ENCODE measurements around the gene GRIPAP1.

GRIPAP1 gene

GRCh38 chrX:48969471-48969870 is 32.6 kb downstream of the GRIPAP1 start:
- in situ Hi-C loops (cut with HindIII; ENCODE audit: low pct_ligation_motif_present, low pct_unique_long_range_greater_than_20kb, low sequenced_read_pairs), result no loop called here
- no peak for DNase-seq

DNA sequence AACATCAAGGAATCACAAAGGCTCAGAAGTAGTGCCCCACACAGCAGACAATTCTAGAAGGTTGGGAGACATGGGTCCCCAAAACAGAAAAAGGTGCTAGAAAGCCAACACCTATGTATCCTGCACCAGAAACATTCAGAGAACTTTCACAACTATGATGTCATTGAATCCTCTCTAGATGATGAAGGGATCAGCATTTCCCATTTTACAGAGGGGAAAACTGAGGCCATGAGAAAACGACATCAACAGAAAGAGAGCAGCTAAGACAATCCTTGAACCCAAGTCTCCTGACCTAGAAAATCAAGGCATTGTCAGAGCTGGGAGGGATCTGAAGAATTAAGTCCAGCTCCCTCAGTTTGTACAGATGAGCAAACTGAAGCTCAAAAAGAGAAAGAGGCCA is 33.7 kb downstream of the GRIPAP1 start:
- in situ Hi-C loops (cut with HindIII; ENCODE audit: low pct_ligation_motif_present, low pct_unique_long_range_greater_than_20kb, low sequenced_read_pairs), result no loop called here
- DNase-seq, result no peak

DNA sequence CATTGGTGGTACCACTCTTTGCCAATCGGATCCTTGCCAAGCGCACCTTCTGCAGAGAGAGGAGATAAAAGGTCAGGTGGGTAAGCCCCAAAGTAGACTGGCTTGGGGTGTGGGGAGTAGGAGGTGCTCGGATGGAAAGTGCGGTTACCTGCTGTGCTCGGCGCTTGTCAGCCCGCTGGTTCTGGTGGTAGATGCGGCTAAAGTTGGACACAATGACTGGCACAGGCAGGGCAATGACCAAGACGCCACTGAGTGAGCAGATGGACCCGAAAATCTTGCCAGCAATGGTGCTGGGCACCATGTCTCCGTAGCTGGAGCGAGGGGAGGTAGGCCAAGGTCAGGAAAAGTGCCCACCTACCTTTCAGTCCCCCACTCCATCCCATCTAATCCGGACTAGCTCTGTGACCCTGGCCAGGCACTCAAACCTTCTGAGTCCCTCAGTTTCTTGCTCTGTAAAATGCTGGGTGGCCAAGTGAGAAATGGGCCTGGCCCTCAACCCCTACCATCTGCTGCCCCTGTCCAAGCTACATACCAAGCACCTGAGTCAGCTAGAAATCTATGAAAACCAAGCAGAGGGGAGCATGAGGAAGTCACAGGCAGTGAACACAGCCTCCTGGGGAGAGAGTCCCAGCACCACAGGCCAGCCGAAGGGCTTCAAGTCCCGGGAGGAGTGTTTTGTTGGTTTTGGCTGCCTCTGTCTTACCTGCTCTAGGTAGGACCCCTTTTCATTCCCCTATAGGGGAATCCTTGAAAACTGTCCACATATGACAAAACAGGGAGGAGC is 35.1 kb downstream of the GRIPAP1 start:
- DNase-seq, result peak; percentile 66
- in situ Hi-C loops (cut with HindIII; ENCODE audit: low pct_ligation_motif_present, low pct_unique_long_range_greater_than_20kb, low sequenced_read_pairs), result no loop called here

DNA sequence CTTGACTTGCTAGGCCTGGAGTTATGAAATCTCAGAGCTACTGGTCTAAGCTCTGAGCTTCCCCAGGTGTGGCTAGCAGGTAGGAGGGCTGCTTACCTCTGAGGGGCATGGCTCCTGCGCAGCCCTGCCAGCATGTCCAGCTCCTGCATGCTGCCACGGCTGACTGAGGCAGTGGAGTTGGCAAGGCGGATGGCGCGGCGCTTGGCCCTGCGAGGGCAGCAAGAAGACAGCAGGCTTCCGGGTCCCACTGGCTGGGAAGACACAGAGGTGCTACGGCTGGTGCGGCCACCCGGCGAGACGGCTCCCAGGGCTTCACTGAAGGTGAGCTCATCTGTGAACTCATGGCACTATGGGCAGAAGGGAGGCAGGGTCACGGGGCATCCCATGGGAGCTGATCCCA is 36.1 kb downstream of the GRIPAP1 start:
- in situ Hi-C loops (cut with HindIII; ENCODE audit: low pct_ligation_motif_present, low pct_unique_long_range_greater_than_20kb, low sequenced_read_pairs), result no loop called here
- DNase-seq, result no peak

- in situ Hi-C loops (cut with HindIII; ENCODE audit: low pct_ligation_motif_present, low pct_unique_long_range_greater_than_20kb, low sequenced_read_pairs), result no loop called here
- DNase-seq, result no peak
These were observed 40.4 kb downstream of the GRIPAP1 start for GRCh38 chrX:48961585-48962091.

- DNase-seq, result no peak
- in situ Hi-C loops (cut with HindIII; ENCODE audit: low pct_ligation_motif_present, low pct_unique_long_range_greater_than_20kb, low sequenced_read_pairs), result no loop called here
These were observed 41.8 kb downstream of the GRIPAP1 start for GRCh38 chrX:48960291-48960690.

GRCh38 chrX:48958635-48959094 is 43.4 kb downstream of the GRIPAP1 start:
- DNase-seq, result peak; percentile 27
- in situ Hi-C loops (cut with HindIII; ENCODE audit: low pct_ligation_motif_present, low pct_unique_long_range_greater_than_20kb, low sequenced_read_pairs), result no loop called here

- DNase-seq, result peak; percentile 89
- in situ Hi-C loops (cut with HindIII; ENCODE audit: low pct_ligation_motif_present, low pct_unique_long_range_greater_than_20kb, low sequenced_read_pairs), result no loop called here
These were observed 44.0 kb downstream of the GRIPAP1 start for GRCh38 chrX:48957827-48958634.

- DNase-seq, result peak; percentile 52
- in situ Hi-C loops (cut with HindIII; ENCODE audit: low pct_ligation_motif_present, low pct_unique_long_range_greater_than_20kb, low sequenced_read_pairs), result no loop called here
These were observed 44.6 kb downstream of the GRIPAP1 start, which contains the start of gene OTUD5 for GRCh38 chrX:48957477-48957826. Gene OTUD5, minus strand, starts transcription at chrX:48957607. Its CDS starts 37 bp downstream, at chrX:48957570.

GRCh38 chrX:48956728-48957414 is 45.2 kb downstream of the GRIPAP1 start:
- no peak for DNase-seq
- in situ Hi-C loops (cut with HindIII; ENCODE audit: low pct_ligation_motif_present, low pct_unique_long_range_greater_than_20kb, low sequenced_read_pairs), result no loop called here

DNA sequence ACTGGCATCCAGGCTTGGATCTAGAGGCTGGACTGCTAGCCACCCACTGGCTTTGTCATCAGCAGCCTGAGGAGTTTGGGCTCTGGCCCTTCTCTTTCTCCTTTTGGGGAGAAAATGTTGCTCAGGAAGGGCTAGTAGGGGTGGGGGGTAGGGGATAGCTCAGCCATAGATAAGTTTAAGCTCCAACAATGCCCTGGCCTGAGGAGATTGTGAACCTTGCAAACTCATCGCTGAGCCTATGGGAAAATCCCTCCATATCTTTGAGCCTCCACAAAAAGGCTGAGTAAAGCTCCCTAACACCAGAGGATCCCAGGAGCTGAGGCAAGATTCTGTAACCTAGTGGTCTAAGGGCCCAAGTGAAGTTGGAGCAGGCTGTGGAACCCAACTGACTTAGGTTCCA is 53.5 kb downstream of the GRIPAP1 start:
- DNase-seq, result no peak
- in situ Hi-C loops (cut with HindIII; ENCODE audit: low pct_ligation_motif_present, low pct_unique_long_range_greater_than_20kb, low sequenced_read_pairs), result no loop called here

GRCh38 chrX:48945517-48946348 is 56.3 kb downstream of the GRIPAP1 start:
- in situ Hi-C loops (cut with HindIII; ENCODE audit: low pct_ligation_motif_present, low pct_unique_long_range_greater_than_20kb, low sequenced_read_pairs), result no loop called here
- peak; percentile 32 for DNase-seq

- DNase-seq, result no peak
- in situ Hi-C loops (cut with HindIII; ENCODE audit: low pct_ligation_motif_present, low pct_unique_long_range_greater_than_20kb, low sequenced_read_pairs), result no loop called here
These were observed 59.2 kb downstream of the GRIPAP1 start for GRCh38 chrX:48942895-48943294.

- DNase-seq, result no peak
- in situ Hi-C loops (cut with HindIII; ENCODE audit: low pct_ligation_motif_present, low pct_unique_long_range_greater_than_20kb, low sequenced_read_pairs), result no loop called here
These were observed 61.6 kb downstream of the GRIPAP1 start for GRCh38 chrX:48940404-48940955.

- in situ Hi-C loops (cut with HindIII; ENCODE audit: low pct_ligation_motif_present, low pct_unique_long_range_greater_than_20kb, low sequenced_read_pairs), result no loop called here
- no peak for DNase-seq
These were observed 62.4 kb downstream of the GRIPAP1 start for GRCh38 chrX:48939524-48940228.

DNA sequence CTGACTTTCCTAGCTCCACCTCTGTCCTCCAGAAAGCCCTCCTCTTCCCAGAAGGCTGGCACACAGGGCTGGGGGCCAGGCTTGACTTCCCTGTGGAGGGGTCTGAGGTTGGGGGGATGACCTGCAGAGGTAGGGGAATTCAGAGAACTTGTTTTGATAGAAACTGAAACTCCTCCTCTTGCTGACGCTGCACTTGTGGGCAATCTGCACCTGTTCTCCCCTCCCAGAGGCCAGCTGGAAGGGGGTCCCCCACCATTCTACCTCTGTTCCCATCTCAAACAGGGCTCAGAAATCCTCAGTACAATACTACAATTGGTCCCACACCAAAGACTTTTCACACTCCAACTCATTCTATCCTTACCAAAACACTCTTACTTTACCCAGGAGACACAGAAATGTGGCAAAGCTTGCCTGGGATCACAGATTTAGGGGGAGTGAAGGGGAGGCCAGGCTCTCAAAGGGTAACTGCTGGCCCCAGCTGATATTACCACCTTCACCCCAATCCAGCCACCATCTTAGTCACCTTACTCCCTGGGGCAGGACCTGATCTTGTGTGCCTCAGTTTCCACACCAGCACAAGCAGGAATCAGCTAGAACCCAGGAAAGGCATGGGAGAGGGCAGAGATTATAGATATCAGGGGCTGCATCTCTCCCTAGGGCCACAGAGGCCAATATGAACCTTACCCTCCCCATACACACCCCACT is 63.2 kb downstream of the GRIPAP1 start:
- in situ Hi-C loops (cut with HindIII; ENCODE audit: low pct_ligation_motif_present, low pct_unique_long_range_greater_than_20kb, low sequenced_read_pairs), result no loop called here
- DNase-seq, result no peak
